ENCODE measurements around the gene XRCC6. TPM values are rescaled to one million over a fixed set of nuclear protein-coding genes. Genes with fewer than 3 reads are reported as not detected.

XRCC6 gene
- total and polyA plus RNA-seq, 2 of the 4 experiments (the other 2 are of a cell fraction), result 202 to 401 TPM

GRCh38 chr22:41621099-41621910 is at the start of gene XRCC6 (continued):
- TF ChIP-seq SMC3 (IDR thresholded peaks at IDR 0.05; ENCODE audit: low read depth, low read length) (no peak), CEBPB (IDR thresholded peaks at IDR 0.05; ENCODE audit: low read depth, low read length) (no peak)

- intact Hi-C loops (cut with micrococcal nuclease), result no loop called here
- H4K8ac ChIP-seq (ENCODE audit: low read depth in 2 of 2, low read length in 2 of 2), result no peak overlapping the region
- H3K4me2 ChIP-seq (ENCODE audit: low read depth, low read length), result no peak overlapping the region
- H3K4me3 ChIP-seq (ENCODE audit: insufficient read depth, low read depth, low read length), result no peak overlapping the region
- DNase-seq (no peak), ATAC-seq (ENCODE audit: low read depth) (no peak)
- no peak overlapping the region for H2BK120ac ChIP-seq (ENCODE audit: low read depth, low read length)
- H2BK20ac ChIP-seq (ENCODE audit: low read depth, low read length), result no peak overlapping the region
- H3K56ac ChIP-seq (ENCODE audit: extremely low read depth, insufficient read depth, low read length), result no peak overlapping the region
- dilution Hi-C loops (cut with HindIII; ENCODE audit: low sequenced_read_pairs, unreplicated experiment), result no loop called here
- H4K5ac ChIP-seq (ENCODE audit: low read depth, low read length), result no peak overlapping the region
- ChIA-PET CTCF (no interaction called here), POLR2A (ENCODE audit: unreplicated experiment) (no interaction called here)
- H3K27me3 ChIP-seq (ENCODE audit: control insufficient read depth, insufficient read depth, low read length), result no peaks in the 10 kb centered on the region
- H4K91ac ChIP-seq (ENCODE audit: insufficient read depth, low read depth, low read length), result no peak overlapping the region
- H3K9me1 ChIP-seq (ENCODE audit: insufficient read depth, low read length), result no peaks in the 10 kb centered on the region; the same call in 1 of the 2 replicates
- BruUV-seq (replicated peaks), result no TSS peak
- H3K9ac ChIP-seq (ENCODE audit: low read depth, low read length), result no peak overlapping the region
- in situ Hi-C loops (cut with MboI; ENCODE audit: low sequenced_read_pairs), result no loop called here
- no peaks in the 10 kb centered on the region for H3K9me3 ChIP-seq (ENCODE audit: control insufficient read depth, insufficient read depth, low read length)
- no peak overlapping the region for H3K27ac ChIP-seq (ENCODE audit: insufficient read depth, low read length)
- H3K23ac ChIP-seq (ENCODE audit: low read depth, low read length), result no peak overlapping the region
- H3K14ac ChIP-seq (replicated peaks; ENCODE audit: low read depth, low read length), result no peak overlapping the region
- no peaks in the 10 kb centered on the region for H4K20me1 ChIP-seq (ENCODE audit: insufficient read depth, low read length)
- 100% methylated on average over 2 of the region's 14 CpGs; no CpG with 5 or more reads in 1 of the 2 experiments for WGBS, 2 experiments (ENCODE audit: extremely low coverage in 2 of 2, insufficient read length in 1 of 2)
- H3K4me1 ChIP-seq (ENCODE audit: control insufficient read depth, insufficient read depth, low read length), result peaks cover 10% of the 10 kb centered on the region; the same call in 1 of the 2 replicates
- no peak overlapping the region for H2BK5ac ChIP-seq (ENCODE audit: low read depth, low read length, poor library complexity, severe bottlenecking)
- peaks cover 6 to 45% of the 10 kb centered on the region in 2 experiments for H3K79me1 ChIP-seq (ENCODE audit: low read depth in 1 of 2, low read length in 2 of 2)
- no peak overlapping the region for H2AK9ac ChIP-seq (replicated peaks; ENCODE audit: low read depth, low read length, poor library complexity)
- H3K18ac ChIP-seq (ENCODE audit: low read depth, low read length), result no peak overlapping the region
- no peak overlapping the region for H3K4ac ChIP-seq (ENCODE audit: low read depth, low read length)
- peaks cover 43% of the 10 kb centered on the region; the same call in 1 of the 2 replicates for H3K36me3 ChIP-seq (ENCODE audit: control insufficient read depth, insufficient read depth, low read length)
- no peak overlapping the region for H2AFZ ChIP-seq (replicated peaks; ENCODE audit: low read length, poor library complexity)
- H2BK15ac ChIP-seq (ENCODE audit: low read depth, low read length), result no peak overlapping the region
- no peak overlapping the region for H2AK5ac ChIP-seq (ENCODE audit: low read depth, low read length)
- no peak for TF ChIP-seq MXI1 (IDR thresholded peaks at IDR 0.05; ENCODE audit: borderline replicate concordance, low read depth, low read length)
- no peak for TF ChIP-seq CEBPB (IDR thresholded peaks at IDR 0.05; ENCODE audit: low read depth, low read length)
- no peak for TF ChIP-seq ELK1 (IDR thresholded peaks at IDR 0.05; ENCODE audit: borderline replicate concordance, low read depth, low read length)
- no peak for TF ChIP-seq RAD21 (IDR thresholded peaks at IDR 0.05; ENCODE audit: low read length)
- TF ChIP-seq MAFK (IDR thresholded peaks at IDR 0.05; ENCODE audit: low read depth, low read length), result no peak
- no peak for TF ChIP-seq CTCF (conservative IDR thresholded peaks at IDR 0.05; ENCODE audit: low read depth, low read length)
- no peak for TF ChIP-seq POLR2A (IDR thresholded peaks at IDR 0.05; ENCODE audit: low read depth, low read length)
- no peak for TF ChIP-seq BHLHE40 (IDR thresholded peaks at IDR 0.05; ENCODE audit: low read depth, low read length)
- TF ChIP-seq NFE2L2 (IDR thresholded peaks at IDR 0.05; ENCODE audit: low read depth, low read length), result no peak
- TF ChIP-seq RCOR1 (IDR thresholded peaks at IDR 0.05; ENCODE audit: insufficient replicate concordance, low read length), result no peak
- TF ChIP-seq FOS (IDR thresholded peaks at IDR 0.05; ENCODE audit: low read depth, low read length), result no peak
- no peak for TF ChIP-seq USF2 (IDR thresholded peaks at IDR 0.05; ENCODE audit: low read depth, low read length)
Measured at GRCh38 chr22:41571786-41572185, 49.3 kb upstream of the XRCC6 start.
